Transverse colon (tissue), 4 donors: ENCODE results near the gene ARHGAP12. TPM values are rescaled to one million over a fixed set of nuclear protein-coding genes. Genes with fewer than 3 reads are reported as not detected.
A peak's percentile ranks its signal among the peaks of the same experiment; 100 is the strongest.

Experiments used
- DNase-seq: peaks from one replicate; pipeline ENCODE4 v3.0.0-alpha.2; 2019
- H3K27ac ChIP-seq, 4 donors: fragments of 200-600 bp; sonication (generic); 2 replicates each; pipeline ENCODE4 v1.5.1; 2016 to 2018; ENCODE audit warnings: inconsistent platforms in 4 of 4
- H3K27me3 ChIP-seq: fragments of 200-600 bp; sonication (generic); 2 replicates; pipeline ENCODE4 v1.5.1; 2017; ENCODE audit warnings: inconsistent platforms
- H3K36me3 ChIP-seq, 4 donors: fragments of 200-600 bp; sonication (generic); 2 replicates each; pipeline ENCODE4 v1.5.1; 2017 to 2019; ENCODE audit warnings: inconsistent platforms in 4 of 4
- H3K4me1 ChIP-seq, 4 donors: fragments of 200-600 bp; sonication (generic); 2 replicates each; pipeline ENCODE4 v1.5.1; 2017 to 2020; ENCODE audit warnings: inconsistent platforms in 4 of 4
- H3K4me3 ChIP-seq, 4 donors: fragments of 200-600 bp; sonication (generic); 1 replicate in 1 of 4; 2 replicates in 3 of 4; pipeline versions ENCODE4 v1.5.1 to v1.6.1; 2017 to 2019; ENCODE audit warnings: inconsistent platforms in 4 of 4
- H3K9me3 ChIP-seq, 2 donors: fragments of 200-600 bp; sonication (generic); 2 replicates each; pipeline ENCODE4 v1.5.1; 2017 to 2019; ENCODE audit warnings: inconsistent platforms in 2 of 2
- CTCF ChIP-seq, 5 experiments: fragments of 200-600 bp in 3 of 5; fragments of 450-650 bp in 2 of 5; sonication (generic) in 3 of 5; IDR thresholded peaks; 1 replicate in 2 of 5; 2 replicates in 3 of 5; pipeline ENCODE4 v1.5.1; 2016 to 2017; ENCODE audit warnings: antibody characterized with exemption in 5 of 5, inconsistent platforms in 3 of 5, mild to moderate bottlenecking in 2 of 5, moderate library complexity in 1 of 5
- EP300 ChIP-seq: sonication (generic); formaldehyde crosslinking; IDR thresholded peaks from one replicate; pipeline ENCODE4 v1.6.1; 2017; ENCODE audit warnings: antibody characterized with exemption, low read depth
- POLR2A ChIP-seq: fragments of 450-650 bp; IDR thresholded peaks from one replicate; pipeline ENCODE4 v1.6.1; 2016; ENCODE audit warnings: antibody characterized with exemption, mild to moderate bottlenecking, moderate library complexity
- POLR2AphosphoS5 ChIP-seq, 3 donors: sonication (generic); formaldehyde crosslinking; IDR thresholded peaks; one replicate each; pipeline ENCODE4 v1.6.1; 2016; ENCODE audit warnings: antibody characterized with exemption in 3 of 3
- WGBS, 2 donors: methylation state at CpG; one replicate each; pipeline ENCODE4 v1.1.5; 2018; ENCODE audit warnings: low coverage in 1 of 2; 5-methylcytosine and 5-hydroxymethylcytosine counted together
- in situ Hi-C, 4 donors: fragments of 200-750 bp; cut with MboI; loops; one replicate each; pipeline versions ENCODE4 v1.15.0 to v1.15.1; 2017; ENCODE audit warnings: low sequenced_read_pairs in 3 of 4, low pct_ligation_motif_present in 1 of 4, low pct_unique_long_range_greater_than_20kb in 1 of 4
- intact Hi-C: fragments of 100-400 bp; cut with DNase I; formaldehyde crosslinking; loops from one replicate; pipeline ENCODE4 v1.15.1; 2023; ENCODE audit warnings: low total_unique reads
- total RNA-seq, 4 donors: library from RNA; depleted of rRNA; stranded (reverse); fragments of >200 nt; gene quantifications; one replicate each; pipeline ENCODE4 v1.1.0, GENCODE V29; 2016

ARHGAP12 gene
- total RNA-seq, 4 donors from 2014 or later = 19.9 to 60.5 (median 46.1) TPM

GRCh38 chr10:31838065-31838464 lies 90.6 kb downstream of the ARHGAP12 start:
- Histone ChIP-seq H3K4me3 (no peak overlapping the region), H3K27ac (no peak overlapping the region), H3K36me3 (peaks cover 0 to 2% (median 0%) of the 10 kb centered on the region in 4 donors), H3K9me3 (no peaks in the 10 kb centered on the region), H3K27me3 (no peaks in the 10 kb centered on the region), H3K4me1 (no peaks in the 10 kb centered on the region)
- intact Hi-C loops (no loop called here), in situ Hi-C loops (no loop called here)
- DNase-seq = no peak
- 90 to 94% methylated on average over 1 of the region's 1 CpG for WGBS, 2 donors
- no peak for TF ChIP-seq POLR2AphosphoS5 (IDR thresholded peaks at IDR 0.05)
- TF ChIP-seq EP300 = no peak
- TF ChIP-seq POLR2A = no peak
- no peak for TF ChIP-seq CTCF (IDR thresholded peaks at IDR 0.05)

- intact Hi-C loops (no loop called here), in situ Hi-C loops (no loop called here)
- H3K9me3 ChIP-seq = no peaks in the 10 kb centered on the region
- TF ChIP-seq CTCF (IDR thresholded peaks at IDR 0.05) (peak; percentile 33 to 51 (median 49)), EP300 (no peak)
- no peak overlapping the region for H3K4me3 ChIP-seq
- no peak overlapping the region for H3K27ac ChIP-seq
- H3K4me1 ChIP-seq = no peaks in the 10 kb centered on the region
- DNase-seq = no peak
- WGBS, 2 donors = 69 to 82% methylated on average over 9 of the region's 9 CpGs
- no peaks in the 10 kb centered on the region for H3K27me3 ChIP-seq
- H3K36me3 ChIP-seq = no peaks in the 10 kb centered on the region
Measured at GRCh38 chr10:31836569-31837406, 91.8 kb downstream of the ARHGAP12 start.

- Histone ChIP-seq H3K36me3 (no peaks in the 10 kb centered on the region), H3K27ac (no peak overlapping the region), H3K4me1 (peaks cover 0 to 2% (median 0%) of the 10 kb centered on the region in 4 donors), H3K9me3 (no peaks in the 10 kb centered on the region), H3K27me3 (no peaks in the 10 kb centered on the region), H3K4me3 (no peak overlapping the region)
- TF ChIP-seq EP300 (no peak), POLR2A (no peak), CTCF (IDR thresholded peaks at IDR 0.05) (no peak), POLR2AphosphoS5 (IDR thresholded peaks at IDR 0.05) (no peak)
- intact Hi-C loops = no loop called here
- DNase-seq = no peak
- in situ Hi-C loops = no loop called here
Measured at GRCh38 chr10:31833753-31834152, 94.9 kb downstream of the ARHGAP12 start.

- no peaks in the 10 kb centered on the region for H3K36me3 ChIP-seq
- WGBS, 2 donors = 98 to 100% methylated on average over 1 of the region's 1 CpG
- TF ChIP-seq CTCF (IDR thresholded peaks at IDR 0.05) = no peak
- TF ChIP-seq POLR2AphosphoS5 (IDR thresholded peaks at IDR 0.05) = no peak
- TF ChIP-seq EP300 = no peak
- no peak for TF ChIP-seq POLR2A
- H3K27ac ChIP-seq = no peak overlapping the region
- no peak overlapping the region for H3K4me3 ChIP-seq
- in situ Hi-C loops = no loop called here
- intact Hi-C loops = no loop called here
- H3K9me3 ChIP-seq = no peaks in the 10 kb centered on the region
- peaks cover 0 to 2% (median 0%) of the 10 kb centered on the region in 4 donors for H3K4me1 ChIP-seq
- DNase-seq = no peak
- H3K27me3 ChIP-seq = no peaks in the 10 kb centered on the region
Measured at GRCh38 chr10:31832261-31832660, 96.4 kb downstream of the ARHGAP12 start.
